RCC 7860 (cell line): ENCODE measurements around the gene ARHGAP45.

Experiments
- DNase-seq: peaks from one replicate; pipeline ENCODE4 v3.0.0-alpha.2; 2015; ENCODE audit warnings: low spot score
- FAIRE-seq: peaks from 2 replicates; lab custom pipeline; 2012; peaks lifted over from hg19 to GRCh38; lab: Jason Lieb, UNC

The ARHGAP45 gene

GRCh38 chr19:1103132-1103707 is 36.3 kb downstream of the ARHGAP45 start:
- no peak for FAIRE-seq

GRCh38 chr19:1103708-1104310 is 36.8 kb downstream of the ARHGAP45 start, which contains the start of gene GPX4:
Gene GPX4, plus strand, starts transcription at chr19:1103994. Its CDS starts 50 bp downstream, at chr19:1104044.
- FAIRE-seq = peak; percentile 84
- DNase-seq = peak; percentile 97

More at GRCh38 chr19:1103132-1103707, 36.3 kb downstream of the ARHGAP45 start:
- DNase-seq = peak; percentile 36

GRCh38 chr19:1104311-1105007 is 37.5 kb downstream of the ARHGAP45 start:
- FAIRE-seq (no peak), DNase-seq (peak; percentile 57)

- DNase-seq (peak; percentile 23), FAIRE-seq (no peak)
Observed at GRCh38 chr19:1105008-1105872, 38.3 kb downstream of the ARHGAP45 start.

- DNase-seq (no peak), FAIRE-seq (no peak)
Observed at GRCh38 chr19:1105873-1106840, 39.2 kb downstream of the ARHGAP45 start.

GRCh38 chr19:1106841-1107660 is 40.1 kb downstream of the ARHGAP45 start:
- FAIRE-seq = no peak
- DNase-seq = peak; percentile 53

- DNase-seq = no peak
- FAIRE-seq = no peak
Observed at GRCh38 chr19:1107661-1108261, 40.8 kb downstream of the ARHGAP45 start.

GRCh38 chr19:1108291-1109031 is 41.5 kb downstream of the ARHGAP45 start:
- FAIRE-seq = no peak
- no peak for DNase-seq

- DNase-seq = no peak
- no peak for FAIRE-seq
Observed at GRCh38 chr19:1109032-1109551, 42.1 kb downstream of the ARHGAP45 start.

GRCh38 chr19:1109697-1110671 is 43.0 kb downstream of the ARHGAP45 start:
- FAIRE-seq (no peak), DNase-seq (no peak)

- DNase-seq (peak; percentile 9), FAIRE-seq (no peak)
Observed at GRCh38 chr19:1110809-1111640, 44.1 kb downstream of the ARHGAP45 start.

GRCh38 chr19:1111641-1112267 is 44.8 kb downstream of the ARHGAP45 start:
- DNase-seq (no peak), FAIRE-seq (no peak)

- no peak for DNase-seq
- no peak for FAIRE-seq
Observed at GRCh38 chr19:1112268-1113029, 45.5 kb downstream of the ARHGAP45 start.
